Measurements from ENCODE around the gene HDAC4. TPM values are rescaled to one million over a fixed set of nuclear protein-coding genes. Genes with fewer than 3 reads are reported as not detected.

HDAC4 gene
- total and polyA plus RNA-seq, 2 donors from 2014 or later, result 2.2 to 56.8 TPM

DNA sequence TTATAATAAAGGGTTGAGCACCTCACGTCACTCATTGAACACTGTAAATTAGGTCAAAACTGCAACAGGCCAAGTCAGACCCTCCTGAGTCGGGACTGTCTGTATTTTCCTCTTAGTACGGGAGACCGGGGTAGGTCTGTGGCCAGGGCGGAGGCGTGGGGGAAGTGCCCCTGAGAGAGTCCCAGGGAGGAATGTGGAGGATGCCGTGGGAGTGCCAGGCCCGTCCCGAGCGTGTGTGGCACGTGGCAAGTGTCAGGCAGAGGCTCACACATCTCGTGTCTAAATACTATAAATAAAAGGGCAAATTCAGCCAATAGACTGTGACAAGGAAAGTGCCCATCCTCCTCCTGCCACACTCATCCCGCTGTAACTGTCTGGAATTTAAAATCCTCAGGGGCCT, 6.3 kb upstream of the HDAC4 start:
- TF ChIP-seq, protein P1, sequence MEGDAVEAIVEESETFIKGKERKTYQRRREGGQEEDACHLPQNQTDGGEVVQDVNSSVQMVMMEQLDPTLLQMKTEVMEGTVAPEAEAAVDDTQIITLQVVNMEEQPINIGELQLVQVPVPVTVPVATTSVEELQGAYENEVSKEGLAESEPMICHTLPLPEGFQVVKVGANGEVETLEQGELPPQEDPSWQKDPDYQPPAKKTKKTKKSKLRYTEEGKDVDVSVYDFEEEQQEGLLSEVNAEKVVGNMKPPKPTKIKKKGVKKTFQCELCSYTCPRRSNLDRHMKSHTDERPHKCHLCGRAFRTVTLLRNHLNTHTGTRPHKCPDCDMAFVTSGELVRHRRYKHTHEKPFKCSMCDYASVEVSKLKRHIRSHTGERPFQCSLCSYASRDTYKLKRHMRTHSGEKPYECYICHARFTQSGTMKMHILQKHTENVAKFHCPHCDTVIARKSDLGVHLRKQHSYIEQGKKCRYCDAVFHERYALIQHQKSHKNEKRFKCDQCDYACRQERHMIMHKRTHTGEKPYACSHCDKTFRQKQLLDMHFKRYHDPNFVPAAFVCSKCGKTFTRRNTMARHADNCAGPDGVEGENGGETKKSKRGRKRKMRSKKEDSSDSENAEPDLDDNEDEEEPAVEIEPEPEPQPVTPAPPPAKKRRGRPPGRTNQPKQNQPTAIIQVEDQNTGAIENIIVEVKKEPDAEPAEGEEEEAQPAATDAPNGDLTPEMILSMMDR (IDR thresholded peaks at IDR 0.05; ENCODE audit: borderline replicate concordance, extremely low read depth, insufficient read depth), result no peak
- Histone ChIP-seq H3K4me3 (ENCODE audit: low read length in 3 of 3) (no peak overlapping the region), H3K9me3 (ENCODE audit: control insufficient read depth in 2 of 3, insufficient read depth in 1 of 3, low read length in 3 of 3) (no peaks in the 10 kb centered on the region), H3K27ac (ENCODE audit: low read depth in 2 of 2, low read length in 2 of 2) (no peak overlapping the region), H3K4me1 (ENCODE audit: control insufficient read depth in 2 of 3, insufficient read depth in 2 of 3, low read depth in 1 of 3, low read length in 3 of 3) (peaks cover 0 to 3% (median 2%) of the 10 kb centered on the region in 3 donors), H3K9ac (ENCODE audit: low read length in 3 of 3) (no peak overlapping the region), H3K27me3 (ENCODE audit: control insufficient read depth, insufficient read depth, low read length) (no peaks in the 10 kb centered on the region), H3K36me3 (ENCODE audit: control insufficient read depth in 2 of 3, insufficient read depth in 3 of 3, low read length in 3 of 3) (no peaks in the 10 kb centered on the region)
- DNase-seq (peak in 1 of 5 donors; percentile 37), FAIRE-seq (no peak)
- intact Hi-C loops (cut with DNase I), result no loop called here

DNA sequence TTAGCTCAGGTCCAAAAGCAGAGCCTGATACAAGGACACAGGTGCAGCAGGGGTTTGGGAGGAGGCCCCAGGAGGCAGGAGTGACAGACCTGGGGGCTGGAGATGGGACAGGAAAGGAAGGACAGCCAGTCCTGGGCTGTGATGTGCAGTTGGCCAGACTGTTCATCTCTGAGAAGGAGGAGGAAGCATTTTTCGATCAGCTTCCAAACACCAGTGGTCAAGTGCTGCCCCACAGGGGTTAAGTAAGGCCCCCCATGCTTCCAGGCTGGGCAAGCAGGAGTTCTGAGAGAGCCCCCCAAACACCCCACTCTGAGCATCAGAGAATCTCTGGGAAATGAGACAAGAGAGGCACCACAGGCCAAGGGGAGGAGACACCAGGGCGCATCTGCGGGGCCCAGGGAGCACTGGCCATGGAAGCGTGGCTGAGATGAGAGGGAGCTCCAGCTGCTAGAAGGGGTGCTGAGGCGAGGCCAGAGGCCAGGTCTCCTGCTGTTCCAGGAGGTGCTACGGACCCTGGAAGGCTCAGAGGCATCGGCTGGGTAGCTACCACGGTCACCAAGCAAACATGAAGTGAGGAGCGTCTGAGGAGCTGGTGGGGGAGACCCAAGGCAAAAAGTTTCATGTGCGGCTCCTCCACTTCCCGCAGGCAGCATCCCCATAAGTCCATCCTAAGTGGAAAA, 5.6 kb upstream of the HDAC4 start:
- Histone ChIP-seq H3K27ac (ENCODE audit: low read depth in 2 of 2, low read length in 2 of 2) (no peak overlapping the region), H3K4me1 (ENCODE audit: control insufficient read depth in 2 of 3, insufficient read depth in 2 of 3, low read depth in 1 of 3, low read length in 3 of 3) (peaks cover 0 to 7% (median 2%) of the 10 kb centered on the region in 3 donors), H3K36me3 (ENCODE audit: control insufficient read depth in 2 of 3, insufficient read depth in 3 of 3, low read length in 3 of 3) (no peaks in the 10 kb centered on the region), H3K27me3 (ENCODE audit: control insufficient read depth, insufficient read depth, low read length) (no peaks in the 10 kb centered on the region), H3K9me3 (ENCODE audit: control insufficient read depth in 2 of 3, insufficient read depth in 1 of 3, low read length in 3 of 3) (no peaks in the 10 kb centered on the region), H3K9ac (ENCODE audit: low read length in 3 of 3) (no peak overlapping the region), H3K4me3 (ENCODE audit: low read length in 3 of 3) (no peak overlapping the region)
- DNase-seq (no peak), FAIRE-seq (no peak)
- TF ChIP-seq, protein P1 (IDR thresholded peaks at IDR 0.05; ENCODE audit: borderline replicate concordance, extremely low read depth, insufficient read depth), result no peak
- intact Hi-C loops (cut with DNase I), result no loop called here

DNA sequence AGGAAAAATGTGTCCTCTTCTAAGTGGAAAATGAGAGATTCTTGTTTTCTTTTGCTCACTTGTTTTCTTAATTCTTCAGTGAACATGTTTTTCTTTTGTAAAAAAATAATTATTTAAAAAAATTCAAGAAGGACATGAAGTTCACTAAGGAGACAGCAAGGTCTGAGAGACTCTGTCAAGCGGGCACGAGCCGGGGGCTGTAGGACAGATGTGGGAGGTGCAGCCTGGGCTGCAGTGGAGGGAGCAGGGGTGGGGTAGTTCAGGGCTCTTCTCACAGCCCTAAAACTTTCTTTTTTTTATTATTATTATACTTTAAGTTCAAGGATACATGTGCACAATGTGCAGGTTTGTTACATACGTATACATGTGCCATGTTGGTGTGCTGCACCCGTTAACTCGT, 4.3 kb upstream of the HDAC4 start:
- Histone ChIP-seq H3K4me3 (ENCODE audit: low read length in 3 of 3) (no peak overlapping the region), H3K27ac (ENCODE audit: low read depth in 2 of 2, low read length in 2 of 2) (no peak overlapping the region), H3K9me3 (ENCODE audit: control insufficient read depth in 2 of 3, insufficient read depth in 1 of 3, low read length in 3 of 3) (no peaks in the 10 kb centered on the region), H3K4me1 (ENCODE audit: control insufficient read depth in 2 of 3, insufficient read depth in 2 of 3, low read depth in 1 of 3, low read length in 3 of 3) (peaks cover 0 to 7% (median 2%) of the 10 kb centered on the region in 3 donors), H3K9ac (ENCODE audit: low read length in 3 of 3) (no peak overlapping the region), H3K27me3 (ENCODE audit: control insufficient read depth, insufficient read depth, low read length) (no peaks in the 10 kb centered on the region), H3K36me3 (ENCODE audit: control insufficient read depth in 2 of 3, insufficient read depth in 3 of 3, low read length in 3 of 3) (no peaks in the 10 kb centered on the region)
- intact Hi-C loops (cut with DNase I), result no loop called here
- FAIRE-seq, result no peak
- TF ChIP-seq, protein P1 (IDR thresholded peaks at IDR 0.05; ENCODE audit: borderline replicate concordance, extremely low read depth, insufficient read depth), result no peak
- DNase-seq, result no peak
